RCC 7860 (cell line): ENCODE results near the gene DOK3.
"Not testable (repeated sequence)": the region's sequence is repeated elsewhere in the genome, so short reads cannot be mapped to it uniquely, and the experiment has no call there.

Experiments used
- DNase-seq: peaks from one replicate; pipeline ENCODE4 v3.0.0-alpha.2; 2015; ENCODE audit warnings: low spot score
- FAIRE-seq: peaks from 2 replicates; lab custom pipeline; 2012; peaks lifted over from hg19 to GRCh38; lab: Jason Lieb, UNC

Gene DOK3

GRCh38 chr5:177489119-177489716 is 20.4 kb downstream of the DOK3 start:
- DNase-seq = no peak
- no peak for FAIRE-seq

- FAIRE-seq = no peak
- no peak for DNase-seq
Observed at GRCh38 chr5:177487975-177488374, 21.7 kb downstream of the DOK3 start.

GRCh38 chr5:177487144-177487543 is 22.5 kb downstream of the DOK3 start:
- FAIRE-seq (no peak), DNase-seq (no peak)

- FAIRE-seq = no peak
- no peak for DNase-seq
Observed at GRCh38 chr5:177486256-177486655, 23.4 kb downstream of the DOK3 start.

GRCh38 chr5:177485753-177486152 is 23.9 kb downstream of the DOK3 start:
- DNase-seq, FAIRE-seq: not testable (repeated sequence)

GRCh38 chr5:177484902-177485549 is 24.6 kb downstream of the DOK3 start:
- DNase-seq = no peak
- FAIRE-seq = no peak

- no peak for FAIRE-seq
- DNase-seq = no peak
Observed at GRCh38 chr5:177483994-177484901, 25.4 kb downstream of the DOK3 start.

GRCh38 chr5:177483042-177483441 is 26.6 kb downstream of the DOK3 start:
- FAIRE-seq (no peak), DNase-seq (no peak)

GRCh38 chr5:177482359-177482795 is 27.2 kb downstream of the DOK3 start:
- no peak for FAIRE-seq
- DNase-seq = no peak

GRCh38 chr5:177479774-177480173 is 29.9 kb downstream of the DOK3 start:
- peak; percentile 21 for FAIRE-seq
- peak; percentile 49 for DNase-seq

- FAIRE-seq (no peak), DNase-seq (no peak)
Observed at GRCh38 chr5:177478711-177479646, 30.6 kb downstream of the DOK3 start.

- FAIRE-seq (no peak), DNase-seq (no peak)
Observed at GRCh38 chr5:177477701-177478477, 31.7 kb downstream of the DOK3 start.

- DNase-seq (no peak), FAIRE-seq (no peak)
Observed at GRCh38 chr5:177476531-177477233, 32.9 kb downstream of the DOK3 start.

- DNase-seq (no peak), FAIRE-seq (no peak)
Observed at GRCh38 chr5:177475563-177476427, 33.8 kb downstream of the DOK3 start.

- DNase-seq (no peak), FAIRE-seq (no peak)
Observed at GRCh38 chr5:177474846-177475562, 34.6 kb downstream of the DOK3 start.

GRCh38 chr5:177474002-177474476 is 35.6 kb downstream of the DOK3 start:
- DNase-seq (no peak), FAIRE-seq (no peak)

GRCh38 chr5:177473443-177474001 is 36.1 kb downstream of the DOK3 start, which contains the start of gene DBN1:
TSS of gene DBN1 (minus strand) at chr5:177473634. CDS start at chr5:177473521, 113 bp downstream.
- FAIRE-seq = no peak
- peak; percentile 19 for DNase-seq
